ENCODE data around the gene HEG1. TPM values are rescaled to one million over a fixed set of nuclear protein-coding genes. Genes with fewer than 3 reads are reported as not detected.

Gene HEG1
- total and polyA plus RNA-seq, 2 donors (not counting 3 experiments of a cell fraction or from before 2014, with no cell fraction given), result 50.1 to 106 TPM

GRCh38 chr3:125059488-125060245 is 3.9 kb upstream of the HEG1 start:
- H3K9ac ChIP-seq (replicated peaks; ENCODE audit: extremely low read depth, insufficient read depth, low read length), result no peak overlapping the region
- POLR2A ChIA-PET, result no interaction called here
- no peak overlapping the region for H3K4me3 ChIP-seq (replicated peaks in 1 of 3; ENCODE audit: insufficient read depth in 1 of 3, low read depth in 1 of 3, low read length in 3 of 3)
- no peaks in the 10 kb centered on the region for H3K9me1 ChIP-seq (replicated peaks; ENCODE audit: control insufficient read depth, extremely low read depth, insufficient read depth, low read length)
- TF ChIP-seq CTCF (IDR thresholded peaks at IDR 0.05; ENCODE audit: extremely low read depth in 1 of 2, insufficient read depth in 1 of 2, low read depth in 1 of 2, low read length in 2 of 2) (no peak), POLR2AphosphoS5 (IDR thresholded peaks at IDR 0.05; ENCODE audit: insufficient read depth, low read depth, low read length) (no peak)
- H4K20me1 ChIP-seq (replicated peaks; ENCODE audit: control insufficient read depth, extremely low read depth, insufficient read depth, low read length), result no peaks in the 10 kb centered on the region
- DNase-seq (ENCODE audit: low read depth, low spot score) (peak; percentile 11), FAIRE-seq (peak; percentile 56)
- CTCF ChIA-PET, result no interaction called here
- H3K27ac ChIP-seq (ENCODE audit: insufficient read depth, low read depth, low read length), result no peak overlapping the region
- no peaks in the 10 kb centered on the region for H3K9me3 ChIP-seq (replicated peaks; ENCODE audit: control insufficient read depth, insufficient read depth, low read length)
- H3K4me2 ChIP-seq (ENCODE audit: insufficient read depth, low read length), result no peak overlapping the region
- dilution Hi-C loops (cut with MboI; ENCODE audit: extremely low pct_ligation_motif_present, low sequenced_read_pairs), result no loop called here
- peaks cover 7% of the 10 kb centered on the region for H3K79me2 ChIP-seq (ENCODE audit: control insufficient read depth, insufficient read depth, low read length)
- H3K27me3 ChIP-seq (ENCODE audit: control insufficient read depth in 2 of 2, insufficient read depth in 2 of 2, low read length in 2 of 2), result no peaks in the 10 kb centered on the region
- no TSS peak for BruUV-seq (replicated peaks)
- intact Hi-C loops (cut with micrococcal nuclease), result loop anchor here (5.0 to 10.0 kb wide), 3 partner anchors 83 to 285 kb away; no protein-coding TSS in a partner anchor
- no peaks in the 10 kb centered on the region for H3K36me3 ChIP-seq (ENCODE audit: control insufficient read depth in 2 of 2, extremely low read depth in 1 of 2, insufficient read depth in 2 of 2, low read length in 2 of 2)
- H3K4me1 ChIP-seq (ENCODE audit: control insufficient read depth, extremely low read depth, insufficient read depth, low read length), result peaks cover 36% of the 10 kb centered on the region
- H2AFZ ChIP-seq (ENCODE audit: low read depth, low read length), result no peak overlapping the region

GRCh38 chr3:125058959-125059358 is 3.2 kb upstream of the HEG1 start:
- CTCF ChIA-PET, result no interaction called here
- Histone ChIP-seq H3K9me1 (replicated peaks; ENCODE audit: control insufficient read depth, extremely low read depth, insufficient read depth, low read length) (no peaks in the 10 kb centered on the region), H3K9me3 (replicated peaks; ENCODE audit: control insufficient read depth, insufficient read depth, low read length) (no peaks in the 10 kb centered on the region), H2AFZ (ENCODE audit: low read depth, low read length) (no peak overlapping the region), H3K36me3 (ENCODE audit: control insufficient read depth in 2 of 2, extremely low read depth in 1 of 2, insufficient read depth in 2 of 2, low read length in 2 of 2) (no peaks in the 10 kb centered on the region), H3K79me2 (ENCODE audit: control insufficient read depth, insufficient read depth, low read length) (peaks cover 14% of the 10 kb centered on the region), H3K27me3 (ENCODE audit: control insufficient read depth in 2 of 2, insufficient read depth in 2 of 2, low read length in 2 of 2) (no peaks in the 10 kb centered on the region), H3K4me3 (replicated peaks in 1 of 3; ENCODE audit: insufficient read depth in 1 of 3, low read depth in 1 of 3, low read length in 3 of 3) (no peak overlapping the region), H3K9ac (replicated peaks; ENCODE audit: extremely low read depth, insufficient read depth, low read length) (no peak overlapping the region), H3K4me2 (ENCODE audit: insufficient read depth, low read length) (no peak overlapping the region), H4K20me1 (replicated peaks; ENCODE audit: control insufficient read depth, extremely low read depth, insufficient read depth, low read length) (no peaks in the 10 kb centered on the region), H3K4me1 (ENCODE audit: control insufficient read depth, extremely low read depth, insufficient read depth, low read length) (peaks cover 42% of the 10 kb centered on the region), H3K27ac (ENCODE audit: insufficient read depth, low read depth, low read length) (no peak overlapping the region)
- DNase-seq (ENCODE audit: low read depth, low spot score) (no peak), FAIRE-seq (no peak)
- dilution Hi-C loops (cut with MboI; ENCODE audit: extremely low pct_ligation_motif_present, low sequenced_read_pairs) (no loop called here), intact Hi-C loops (cut with micrococcal nuclease) (loop anchor here (5.0 to 10.0 kb wide), 2 partner anchors 132 to 284 kb away; no protein-coding TSS in a partner anchor)
- TF ChIP-seq GATA2 (IDR thresholded peaks at IDR 0.05; ENCODE audit: insufficient read depth, insufficient read length, low read depth, low read length) (no peak), MYC (IDR thresholded peaks at IDR 0.05; ENCODE audit: low read depth, low read length) (no peak), MAX (IDR thresholded peaks at IDR 0.05; ENCODE audit: insufficient read depth, insufficient read length) (no peak), POLR2AphosphoS5 (IDR thresholded peaks at IDR 0.05; ENCODE audit: insufficient read depth, low read depth, low read length) (no peak), FOS (IDR thresholded peaks at IDR 0.05; ENCODE audit: borderline replicate concordance, insufficient read depth, low read length) (no peak)
- POLR2A ChIA-PET, result no interaction called here
- BruUV-seq (replicated peaks), result no TSS peak
